ENCODE measurements around the gene TMEM255B. TPM values are rescaled to one million over a fixed set of nuclear protein-coding genes. Genes with fewer than 3 reads are reported as not detected.
"Not testable (repeated sequence)": the region's sequence is repeated elsewhere in the genome, so short reads cannot be mapped to it uniquely, and the experiment has no call there.

Gene TMEM255B
- total and polyA plus RNA-seq, 4 donors = 6.0 to 19.6 (median 14.8) TPM

GRCh38 chr13:113724016-113724758 is 34.8 kb upstream of the TMEM255B start:
- Histone ChIP-seq H3K36me3 (ENCODE audit: control insufficient read depth in 4 of 4, insufficient read depth in 4 of 4, low read length in 4 of 4) (no peaks in the 10 kb centered on the region), H3K4me3 (no peak overlapping the region), H3K4me1 (ENCODE audit: control insufficient read depth in 5 of 5, insufficient read depth in 5 of 5, low read length in 5 of 5) (peaks cover 0 to 6% (median 0%) of the 10 kb centered on the region in 5 donors), H3K27ac (ENCODE audit: low read depth in 1 of 2, low read length in 1 of 2) (peak overlapping the region in 1 of 2 donors; percentile 76), H3K27me3 (ENCODE audit: control insufficient read depth in 3 of 3, insufficient read depth in 3 of 3, low read length in 2 of 3) (peaks cover 0 to 8% (median 0%) of the 10 kb centered on the region in 3 donors), H3K9ac (ENCODE audit: insufficient read depth in 1 of 2, low read length in 2 of 2) (no peak overlapping the region), H3K9me3 (ENCODE audit: control insufficient read depth in 4 of 4, insufficient read depth in 3 of 4, low read length in 3 of 4) (peaks cover 0 to 4% (median 0%) of the 10 kb centered on the region in 4 donors)
- TF ChIP-seq CTCF (IDR thresholded peaks at IDR 0.05; ENCODE audit: control extremely low read depth, extremely low read depth) = no peak
- DNase-seq (no peak), ATAC-seq (ENCODE audit: insufficient read depth, low FRiP score) (no peak)
- 83% methylated on average over 30 of the region's 30 CpGs for WGBS, 2 donors

GRCh38 chr13:113724780-113725315 is 34.2 kb upstream of the TMEM255B start:
- peak; percentile 61 for TF ChIP-seq CTCF (IDR thresholded peaks at IDR 0.05; ENCODE audit: control extremely low read depth, extremely low read depth)
- Histone ChIP-seq H3K9ac (ENCODE audit: insufficient read depth in 1 of 2, low read length in 2 of 2) (no peak overlapping the region), H3K36me3 (ENCODE audit: control insufficient read depth in 4 of 4, insufficient read depth in 4 of 4, low read length in 4 of 4) (no peaks in the 10 kb centered on the region), H3K27ac (ENCODE audit: low read depth in 1 of 2, low read length in 1 of 2) (peak overlapping the region; percentile 76 to 81), H3K4me3 (peak overlapping the region; percentile 41), H3K9me3 (ENCODE audit: control insufficient read depth in 4 of 4, insufficient read depth in 3 of 4, low read length in 3 of 4) (peaks cover 0 to 4% (median 0%) of the 10 kb centered on the region in 4 donors), H3K4me1 (ENCODE audit: control insufficient read depth in 5 of 5, insufficient read depth in 5 of 5, low read length in 5 of 5) (peaks cover 0 to 6% (median 0%) of the 10 kb centered on the region in 5 donors), H3K27me3 (ENCODE audit: control insufficient read depth in 3 of 3, insufficient read depth in 3 of 3, low read length in 2 of 3) (peaks cover 0 to 11% (median 0%) of the 10 kb centered on the region in 3 donors)
- ATAC-seq (ENCODE audit: insufficient read depth, low FRiP score) (peak; percentile 95), DNase-seq (peak; percentile 65 to 73 (median 69))
- 4% methylated on average over 29 to 36 of the region's 36 CpGs for WGBS, 2 donors

- H3K27ac ChIP-seq (ENCODE audit: low read depth in 1 of 2, low read length in 1 of 2); H3K36me3 ChIP-seq (ENCODE audit: control insufficient read depth in 4 of 4, insufficient read depth in 4 of 4, low read length in 4 of 4); H3K4me3 ChIP-seq; H3K4me1 ChIP-seq (ENCODE audit: control insufficient read depth in 5 of 5, insufficient read depth in 5 of 5, low read length in 5 of 5); DNase-seq; ATAC-seq (ENCODE audit: insufficient read depth, low FRiP score); H3K9ac ChIP-seq (ENCODE audit: insufficient read depth in 1 of 2, low read length in 2 of 2); H3K9me3 ChIP-seq (ENCODE audit: control insufficient read depth in 4 of 4, insufficient read depth in 3 of 4, low read length in 3 of 4): not testable (repeated sequence)
- H3K27me3 ChIP-seq (ENCODE audit: control insufficient read depth in 3 of 3, insufficient read depth in 3 of 3, low read length in 2 of 3) = peaks cover 0 to 11% (median 0%) of the 10 kb centered on the region in 3 donors
- WGBS, 2 donors = 3% methylated on average over 47 of the region's 75 CpGs; no CpG with 5 or more reads in 1 of the 2 donors
Observed at GRCh38 chr13:113725329-113726105, 33.5 kb upstream of the TMEM255B start.

- not testable (repeated sequence) for H3K4me1 ChIP-seq (ENCODE audit: control insufficient read depth in 5 of 5, insufficient read depth in 5 of 5, low read length in 5 of 5); H3K4me3 ChIP-seq
- 30 to 60% methylated on average over 17 to 37 of the region's 54 CpGs for WGBS, 2 donors
Observed at GRCh38 chr13:113726106-113726821, 32.8 kb upstream of the TMEM255B start.

More at GRCh38 chr13:113726106-113726821, 32.8 kb upstream of the TMEM255B start:
- H3K9ac ChIP-seq (ENCODE audit: insufficient read depth in 1 of 2, low read length in 2 of 2); H3K36me3 ChIP-seq (ENCODE audit: control insufficient read depth in 4 of 4, insufficient read depth in 4 of 4, low read length in 4 of 4); ATAC-seq (ENCODE audit: insufficient read depth, low FRiP score); H3K9me3 ChIP-seq (ENCODE audit: control insufficient read depth in 4 of 4, insufficient read depth in 3 of 4, low read length in 3 of 4): not testable (repeated sequence)
- Histone ChIP-seq H3K27me3 (ENCODE audit: control insufficient read depth in 3 of 3, insufficient read depth in 3 of 3, low read length in 2 of 3) (peaks cover 0 to 11% (median 0%) of the 10 kb centered on the region in 3 donors), H3K27ac (ENCODE audit: low read depth in 1 of 2, low read length in 1 of 2) (peak overlapping the region; percentile 6 to 80)
- DNase-seq = peak in 2 of 3 donors; percentile 10 to 16
